Measurements from ENCODE around the gene FGF14. TPM values are rescaled to one million over a fixed set of nuclear protein-coding genes. Genes with fewer than 3 reads are reported as not detected.

The FGF14 gene
- total RNA-seq, 2 experiments from 2014 or later = not detected

DNA sequence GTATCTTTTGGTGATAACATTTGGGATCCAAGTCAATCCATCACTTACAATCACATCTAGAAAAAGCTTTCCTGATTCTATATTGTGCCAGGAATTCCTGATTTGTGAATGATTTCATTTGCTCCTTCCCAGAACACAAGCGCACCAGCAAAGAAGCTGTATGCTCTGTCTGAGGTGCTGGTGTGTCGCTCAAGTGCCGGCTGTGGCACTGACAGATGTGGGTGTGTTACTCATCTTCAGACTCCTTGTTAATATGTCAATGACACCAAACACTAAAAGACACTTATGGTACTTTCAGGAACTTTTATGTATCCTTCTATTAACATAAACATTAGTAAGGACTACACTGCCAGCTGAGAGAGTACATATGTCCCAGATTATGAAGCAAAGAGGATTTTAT, 520.3 kb downstream of the FGF14 start:
- CTCF ChIA-PET (ENCODE audit: unreplicated experiment) = no interaction called here
- no peak for TF ChIP-seq CTCF (conservative IDR thresholded peaks at IDR 0.05; ENCODE audit: low read length)
- TF ChIP-seq EZH2phosphoT487 (IDR thresholded peaks at IDR 0.05; ENCODE audit: borderline replicate concordance, low read depth, low read length) = no peak

DNA sequence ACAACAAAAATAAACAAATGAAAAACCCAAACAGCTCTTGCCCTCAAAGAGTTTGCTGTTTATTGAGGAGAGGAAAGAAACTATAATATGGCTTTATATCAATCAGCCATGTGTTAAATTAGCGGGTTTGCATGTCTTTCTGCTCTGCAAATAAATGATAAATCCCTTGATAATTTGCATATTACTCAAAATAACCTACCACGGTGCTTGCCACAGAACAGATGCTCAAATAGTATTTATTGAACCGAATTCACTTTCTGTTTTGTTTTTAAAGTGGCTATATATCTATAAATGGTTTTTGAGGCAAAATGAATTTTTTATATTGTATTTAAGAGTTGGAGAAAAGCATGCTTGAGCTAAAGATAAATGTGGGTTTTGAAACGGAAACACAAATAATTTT, 521.3 kb downstream of the FGF14 start:
- H3K9me2 ChIP-seq (ENCODE audit: insufficient read depth, low read length) = no peaks in the 10 kb centered on the region
- ChIA-PET POLR2A (interaction anchor here (1.1 kb wide), 1 partner anchor 23 kb away, joined by 3 read pairs; no protein-coding TSS in a partner anchor), CTCF (ENCODE audit: unreplicated experiment) (no interaction called here)
- no peak overlapping the region for H3K4me3 ChIP-seq (ENCODE audit: low read depth, low read length, poor library complexity, severe bottlenecking)
- no peak for DNase-seq (ENCODE audit: low spot score)
- TF ChIP-seq EZH2phosphoT487 (IDR thresholded peaks at IDR 0.05; ENCODE audit: borderline replicate concordance, low read depth, low read length) (no peak), CTCF (conservative IDR thresholded peaks at IDR 0.05; ENCODE audit: low read length) (no peak)
- H3K4me1 ChIP-seq (ENCODE audit: insufficient read depth, low read length, poor library complexity, severe bottlenecking) = no peaks in the 10 kb centered on the region
- H3K4me2 ChIP-seq (ENCODE audit: low read length) = no peak overlapping the region
- no peak overlapping the region for H3K27ac ChIP-seq (ENCODE audit: low read depth, low read length, poor library complexity, severe bottlenecking)
- H2AFZ ChIP-seq (ENCODE audit: low read length) = no peak overlapping the region
- intact Hi-C loops (cut with micrococcal nuclease; ENCODE audit: unreplicated experiment) = no loop called here
- H3K79me2 ChIP-seq (ENCODE audit: insufficient read depth, low read depth, low read length) = no peaks in the 10 kb centered on the region
- H3K36me3 ChIP-seq (ENCODE audit: insufficient read depth, low read length) = no peaks in the 10 kb centered on the region
- BruUV-seq (replicated peaks) = no TSS peak
- no peaks in the 10 kb centered on the region for H4K20me1 ChIP-seq (ENCODE audit: insufficient read depth, low read length)
- no peaks in the 10 kb centered on the region for H3K9me3 ChIP-seq (ENCODE audit: low read length)

More for the DNA sequence above, 520.3 kb downstream of the FGF14 start:
- Histone ChIP-seq H3K9me3 (ENCODE audit: low read length) (no peaks in the 10 kb centered on the region), H4K20me1 (ENCODE audit: insufficient read depth, low read length) (no peaks in the 10 kb centered on the region), H3K4me1 (ENCODE audit: insufficient read depth, low read length, poor library complexity, severe bottlenecking) (no peaks in the 10 kb centered on the region), H3K36me3 (ENCODE audit: insufficient read depth, low read length) (no peaks in the 10 kb centered on the region), H3K9me2 (ENCODE audit: insufficient read depth, low read length) (no peaks in the 10 kb centered on the region), H3K79me2 (ENCODE audit: insufficient read depth, low read depth, low read length) (no peaks in the 10 kb centered on the region), H3K27ac (ENCODE audit: low read depth, low read length, poor library complexity, severe bottlenecking) (no peak overlapping the region), H3K4me2 (ENCODE audit: low read length) (no peak overlapping the region), H3K4me3 (ENCODE audit: low read depth, low read length, poor library complexity, severe bottlenecking) (no peak overlapping the region), H2AFZ (ENCODE audit: low read length) (no peak overlapping the region)
- POLR2A ChIA-PET = interaction anchor here (0.6 kb wide), 1 partner anchor 540 kb away, joined by 3 read pairs; no protein-coding TSS in a partner anchor
- intact Hi-C loops (cut with micrococcal nuclease; ENCODE audit: unreplicated experiment) = no loop called here
- DNase-seq (ENCODE audit: low spot score) = no peak
- BruUV-seq (replicated peaks) = no TSS peak

GRCh38 chr13:101876951-101877350, 524.9 kb downstream of the FGF14 start:
- intact Hi-C loops (cut with micrococcal nuclease; ENCODE audit: unreplicated experiment) = no loop called here
- Histone ChIP-seq H3K36me3 (ENCODE audit: insufficient read depth, low read length) (no peaks in the 10 kb centered on the region), H3K9me2 (ENCODE audit: insufficient read depth, low read length) (no peaks in the 10 kb centered on the region), H3K4me3 (ENCODE audit: low read depth, low read length, poor library complexity, severe bottlenecking) (no peak overlapping the region), H3K79me2 (ENCODE audit: insufficient read depth, low read depth, low read length) (no peaks in the 10 kb centered on the region), H3K9me3 (ENCODE audit: low read length) (no peaks in the 10 kb centered on the region), H3K4me2 (ENCODE audit: low read length) (no peak overlapping the region), H3K4me1 (ENCODE audit: insufficient read depth, low read length, poor library complexity, severe bottlenecking) (no peaks in the 10 kb centered on the region), H3K27ac (ENCODE audit: low read depth, low read length, poor library complexity, severe bottlenecking) (no peak overlapping the region), H4K20me1 (ENCODE audit: insufficient read depth, low read length) (no peaks in the 10 kb centered on the region), H2AFZ (ENCODE audit: low read length) (no peak overlapping the region)
- POLR2A ChIA-PET = no interaction called here
- DNase-seq (ENCODE audit: low spot score) = no peak
- TF ChIP-seq EZH2phosphoT487 (IDR thresholded peaks at IDR 0.05; ENCODE audit: borderline replicate concordance, low read depth, low read length) (no peak), CTCF (conservative IDR thresholded peaks at IDR 0.05; ENCODE audit: low read length) (no peak)
- CTCF ChIA-PET (ENCODE audit: unreplicated experiment) = no interaction called here
- no TSS peak for BruUV-seq (replicated peaks)
